ENCODE results near the gene FBN2.

DNA sequence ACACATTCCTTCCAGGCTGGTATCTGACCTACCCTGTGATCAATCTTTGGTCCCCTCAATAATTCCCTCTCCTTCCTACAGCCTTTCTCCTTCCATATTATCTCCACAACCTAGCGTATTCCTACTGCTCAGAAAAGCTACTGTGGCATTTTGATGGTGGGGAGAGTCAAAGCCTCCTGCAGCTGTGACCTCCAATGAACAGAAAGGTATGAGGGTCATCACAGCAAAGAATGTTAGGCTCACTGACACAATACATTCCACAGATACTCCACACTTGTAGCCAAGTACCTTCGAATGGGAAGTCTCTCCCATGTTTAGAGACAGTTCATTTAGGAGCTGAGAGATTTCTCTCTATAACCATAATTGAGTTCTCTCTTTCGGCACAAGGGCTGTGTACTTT lies 5.9 kb downstream of the FBN2 start:
- TF ChIP-seq GATA3 (IDR thresholded peaks at IDR 0.05; ENCODE audit: low read depth, low read length) (no peak), GATA2 (IDR thresholded peaks at IDR 0.05; ENCODE audit: low read depth, low read length) (no peak)

Measured in SH-SY5Y (cell line).